ENCODE results near the gene IVD. TPM values are rescaled to one million over a fixed set of nuclear protein-coding genes. Genes with fewer than 3 reads are reported as not detected.

Gene IVD
- total and polyA plus RNA-seq, 2 donors (not counting 1 experiment from before 2014, with no cell fraction given), result 41.7 to 106 TPM

DNA sequence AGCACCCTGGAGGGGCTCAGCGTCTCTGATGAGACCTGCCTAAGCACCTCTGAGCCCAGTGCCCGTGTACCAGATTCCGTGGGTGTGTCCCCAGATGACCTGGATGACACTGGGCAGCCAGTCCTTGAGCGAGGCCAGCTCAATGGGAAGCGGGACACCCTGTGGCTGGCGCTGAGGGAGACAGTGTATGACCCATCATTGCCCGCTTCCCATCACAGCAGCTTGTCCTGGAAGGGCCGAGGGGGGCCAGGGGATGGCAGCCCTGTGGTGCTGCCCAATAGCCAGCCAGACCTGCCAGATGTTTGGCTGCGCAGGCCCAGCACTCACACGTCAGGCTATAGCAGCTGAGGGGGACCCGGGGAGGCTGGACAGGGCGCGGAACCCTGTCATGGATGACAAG, 35.6 kb upstream of the IVD start:
- Mint-ChIP-seq H3K4me1 (peaks cover 22% of the 10 kb centered on the region), H3K4me3 (no peak overlapping the region), H3K27me3 (no peaks in the 10 kb centered on the region), H3K27ac (no peak overlapping the region), H3K9me3 (ENCODE audit: insufficient read depth) (no peaks in the 10 kb centered on the region)
- WGBS (ENCODE audit: insufficient coverage), result 94% methylated on average over 13 of the region's 13 CpGs
- peaks cover 14 to 26% of the 10 kb centered on the region in 2 donors for H3K4me1 ChIP-seq (ENCODE audit: control insufficient read depth in 2 of 2, insufficient read depth in 2 of 2, low read length in 2 of 2)
- H3K9me3 ChIP-seq (ENCODE audit: control extremely low read depth in 1 of 3, control insufficient read depth in 2 of 3, insufficient read depth in 1 of 3, low read length in 2 of 3), result no peaks in the 10 kb centered on the region
- no peak for TF ChIP-seq EZH2 (IDR thresholded peaks at IDR 0.05; ENCODE audit: borderline replicate concordance, insufficient read depth, low read depth, low read length, poor library complexity, severe bottlenecking)
- TF ChIP-seq, protein P1, sequence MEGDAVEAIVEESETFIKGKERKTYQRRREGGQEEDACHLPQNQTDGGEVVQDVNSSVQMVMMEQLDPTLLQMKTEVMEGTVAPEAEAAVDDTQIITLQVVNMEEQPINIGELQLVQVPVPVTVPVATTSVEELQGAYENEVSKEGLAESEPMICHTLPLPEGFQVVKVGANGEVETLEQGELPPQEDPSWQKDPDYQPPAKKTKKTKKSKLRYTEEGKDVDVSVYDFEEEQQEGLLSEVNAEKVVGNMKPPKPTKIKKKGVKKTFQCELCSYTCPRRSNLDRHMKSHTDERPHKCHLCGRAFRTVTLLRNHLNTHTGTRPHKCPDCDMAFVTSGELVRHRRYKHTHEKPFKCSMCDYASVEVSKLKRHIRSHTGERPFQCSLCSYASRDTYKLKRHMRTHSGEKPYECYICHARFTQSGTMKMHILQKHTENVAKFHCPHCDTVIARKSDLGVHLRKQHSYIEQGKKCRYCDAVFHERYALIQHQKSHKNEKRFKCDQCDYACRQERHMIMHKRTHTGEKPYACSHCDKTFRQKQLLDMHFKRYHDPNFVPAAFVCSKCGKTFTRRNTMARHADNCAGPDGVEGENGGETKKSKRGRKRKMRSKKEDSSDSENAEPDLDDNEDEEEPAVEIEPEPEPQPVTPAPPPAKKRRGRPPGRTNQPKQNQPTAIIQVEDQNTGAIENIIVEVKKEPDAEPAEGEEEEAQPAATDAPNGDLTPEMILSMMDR (IDR thresholded peaks at IDR 0.05), result no peak
- H2AFZ ChIP-seq (ENCODE audit: insufficient read depth, low read depth, low read length, poor library complexity, severe bottlenecking), result no peak overlapping the region
- H3K36me3 ChIP-seq (replicated peaks in 1 of 2; ENCODE audit: control extremely low read depth in 1 of 2, control insufficient read depth in 1 of 2, extremely low read depth in 1 of 2, insufficient read depth in 2 of 2, low read length in 1 of 2), result no peaks in the 10 kb centered on the region
- H3K4me3 ChIP-seq (ENCODE audit: control extremely low read depth in 1 of 5, extremely low read depth in 1 of 5, insufficient read depth in 1 of 5, low read depth in 2 of 5, low read length in 4 of 5), result no peak overlapping the region
- intact Hi-C loops (cut with micrococcal nuclease), result no loop called here
- peaks cover 18% of the 10 kb centered on the region for H3K79me2 ChIP-seq (ENCODE audit: control insufficient read depth, insufficient read depth, low read length)
- DNase-seq, result no peak
- H4K20me1 ChIP-seq (ENCODE audit: control insufficient read depth, insufficient read depth, low read length, poor library complexity, severe bottlenecking), result peaks cover 9% of the 10 kb centered on the region
- H3K27ac ChIP-seq (ENCODE audit: low read length in 2 of 2), result no peak overlapping the region
- ATAC-seq (ENCODE audit: low read depth), result no peak
- H3K9ac ChIP-seq (ENCODE audit: low read length), result no peak overlapping the region
- CTCF ChIA-PET, result interaction anchor here (1.6 to 6.4 kb wide), 5 partner anchors 26 to 59 kb away, joined by 4 to 56 read pairs (median 11); partner anchors contain the start of gene IVD
- POLR2A ChIA-PET, result no interaction called here
- H3K27me3 ChIP-seq (replicated peaks in 1 of 4; ENCODE audit: control extremely low read depth in 1 of 4, control insufficient read depth in 3 of 4, insufficient read depth in 4 of 4, low read length in 3 of 4), result no peaks in the 10 kb centered on the region
- H3K4me2 ChIP-seq (replicated peaks; ENCODE audit: low read depth, low read length, poor library complexity, severe bottlenecking), result no peak overlapping the region

DNA sequence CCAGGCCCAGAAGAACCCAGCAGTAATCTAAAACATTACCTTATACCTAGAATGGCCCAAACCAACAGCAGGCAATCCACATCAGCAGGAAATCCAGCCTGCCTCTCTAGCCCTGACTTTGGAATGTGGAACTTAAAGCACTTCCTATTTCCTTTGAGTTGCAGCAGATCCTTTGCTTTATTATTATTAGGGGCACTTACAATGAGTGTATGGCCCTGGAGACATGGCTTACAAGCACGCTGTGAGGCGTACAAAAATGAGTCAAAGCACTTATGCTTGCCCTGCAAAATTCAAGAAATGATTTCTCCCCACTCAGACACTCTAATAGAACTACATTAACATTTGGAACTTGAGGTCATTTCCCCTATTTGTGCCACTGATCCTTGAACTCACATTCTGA, 32.6 kb upstream of the IVD start:
- H3K27ac Mint-ChIP-seq, result no peak overlapping the region

More for the DNA sequence above, 32.6 kb upstream of the IVD start:
- Histone ChIP-seq H3K9me3 (ENCODE audit: control extremely low read depth in 1 of 3, control insufficient read depth in 2 of 3, insufficient read depth in 1 of 3, low read length in 2 of 3) (no peaks in the 10 kb centered on the region), H2AFZ (ENCODE audit: insufficient read depth, low read depth, low read length, poor library complexity, severe bottlenecking) (no peak overlapping the region), H3K4me1 (ENCODE audit: control insufficient read depth in 2 of 2, insufficient read depth in 2 of 2, low read length in 2 of 2) (peaks cover 3 to 5% of the 10 kb centered on the region in 2 donors), H3K9ac (ENCODE audit: low read length) (no peak overlapping the region), H3K27me3 (replicated peaks in 1 of 4; ENCODE audit: control extremely low read depth in 1 of 4, control insufficient read depth in 3 of 4, insufficient read depth in 4 of 4, low read length in 3 of 4) (no peaks in the 10 kb centered on the region), H3K27ac (ENCODE audit: low read length in 2 of 2) (no peak overlapping the region), H3K4me2 (replicated peaks; ENCODE audit: low read depth, low read length, poor library complexity, severe bottlenecking) (no peak overlapping the region), H4K20me1 (ENCODE audit: control insufficient read depth, insufficient read depth, low read length, poor library complexity, severe bottlenecking) (no peaks in the 10 kb centered on the region), H3K36me3 (replicated peaks in 1 of 2; ENCODE audit: control extremely low read depth in 1 of 2, control insufficient read depth in 1 of 2, extremely low read depth in 1 of 2, insufficient read depth in 2 of 2, low read length in 1 of 2) (no peaks in the 10 kb centered on the region), H3K79me2 (ENCODE audit: control insufficient read depth, insufficient read depth, low read length) (no peaks in the 10 kb centered on the region), H3K4me3 (ENCODE audit: control extremely low read depth in 1 of 5, extremely low read depth in 1 of 5, insufficient read depth in 1 of 5, low read depth in 2 of 5, low read length in 4 of 5) (no peak overlapping the region)
- DNase-seq (no peak), ATAC-seq (ENCODE audit: low read depth) (no peak)
- Mint-ChIP-seq H3K4me1 (peaks cover 2% of the 10 kb centered on the region), H3K4me3 (no peak overlapping the region), H3K9me3 (ENCODE audit: insufficient read depth) (no peaks in the 10 kb centered on the region), H3K27me3 (no peaks in the 10 kb centered on the region)
- WGBS (ENCODE audit: insufficient coverage), result no CpG with 5 or more reads among the region's 2 CpGs
- no peak for TF ChIP-seq EZH2 (IDR thresholded peaks at IDR 0.05; ENCODE audit: borderline replicate concordance, insufficient read depth, low read depth, low read length, poor library complexity, severe bottlenecking)
- TF ChIP-seq, protein P1 (IDR thresholded peaks at IDR 0.05), result no peak
- intact Hi-C loops (cut with micrococcal nuclease), result no loop called here
- POLR2A ChIA-PET, result no interaction called here
- CTCF ChIA-PET, result interaction anchor here (1.1 to 3.8 kb wide), 2 partner anchors 29 to 35 kb away, joined by 4 to 11 read pairs; no protein-coding TSS in a partner anchor
